HepG2 (cell line): ENCODE measurements around the gene HRC. TPM values are rescaled to one million over a fixed set of nuclear protein-coding genes. Genes with fewer than 3 reads are reported as not detected.

Source experiments
- ATAC-seq: fragments of 200-7000 bp; cut with Tn5 transposase; 3 replicates; pipeline ENCODE4 v1.9.1; 2020; ENCODE audit warnings: mild to moderate bottlenecking, moderate library complexity
- BruUV-seq: library from RNA; stranded (reverse); fragments of 400-500 nt; replicated peaks from 2 replicates; lab custom pipeline; 2021; lab: Mats Ljungman, UMichigan
- CTCF ChIA-PET: fragments of 300-600 bp; formaldehyde crosslinking; extraction: SDS; loops from one replicate; lab custom pipeline; 2021; ENCODE audit warnings: low total read pairs, inconsistent platforms, low intra/inter-chr PET ratio; lab: Yijun Ruan, JAX
- POLR2A ChIA-PET: fragments of 350-600 bp; sonication (Branson Sonifier 250); formaldehyde crosslinking; loops from one replicate; lab custom pipeline; 2020; ENCODE audit warnings: antibody characterized with exemption, inconsistent platforms; lab: Yijun Ruan, JAX
- DNase-seq: peaks from one replicate; pipeline ENCODE4 v3.0.0-alpha.2; 2015; ENCODE audit warnings: low spot score
- FAIRE-seq: peaks from 3 replicates; lab custom pipeline; 2011; peaks lifted over from hg19 to GRCh38; lab: Jason Lieb, UNC
- H2AFZ ChIP-seq: one replicate; pipeline ENCODE4 v1.6.1; 2011; ENCODE audit warnings: low read length, inconsistent platforms
- H3K27ac ChIP-seq: fragments of 300-600 bp; 3 replicates; pipeline ENCODE4 v1.8.0; 2011; ENCODE audit warnings: mixed run types, mild to moderate bottlenecking, mixed read lengths, low read length, inconsistent platforms; ENCODE audit not compliant: insufficient read depth; ENCODE audit errors: extremely low read length
- H3K27me3 ChIP-seq, 2 experiments: fragments of 200-600 bp in 1 of 2; 2 replicates in 1 of 2; 3 replicates in 1 of 2; pipeline versions ENCODE4 v1.6.0 to v1.8.0; 2011; ENCODE audit warnings: low read length in 2 of 2, mild to moderate bottlenecking in 2 of 2, moderate library complexity in 2 of 2, inconsistent platforms in 1 of 2; ENCODE audit not compliant: insufficient read depth in 2 of 2, control insufficient read depth in 1 of 2
- H3K36me3 ChIP-seq, 2 experiments: fragments of 200-600 bp in 1 of 2; replicated peaks in 1 of 2; 2 replicates in 1 of 2; 3 replicates in 1 of 2; pipeline versions ENCODE4 v1.5.1 to v1.8.0; 2011; ENCODE audit warnings: low read length in 2 of 2, inconsistent platforms in 1 of 2; ENCODE audit not compliant: insufficient read depth in 2 of 2, control insufficient read depth in 1 of 2
- H3K4me1 ChIP-seq: 2 replicates; pipeline ENCODE4 v1.5.1; 2012; ENCODE audit warnings: low read length, inconsistent platforms; ENCODE audit not compliant: insufficient read depth
- H3K4me2 ChIP-seq: 2 replicates; pipeline ENCODE4 v1.6.0; 2011; ENCODE audit warnings: low read depth, low read length, inconsistent platforms
- H3K4me3 ChIP-seq, 3 experiments: fragments of 200-600 bp in 1 of 3; sonication (generic), shearing (Covaris generic) in 1 of 3; replicated peaks in 1 of 3; 2 replicates each; pipeline ENCODE4 v1.5.1; 2011 to 2016; ENCODE audit warnings: low read length in 3 of 3, inconsistent platforms in 2 of 3, low read depth in 2 of 3, mild to moderate bottlenecking in 2 of 3, control low read depth in 1 of 3, mixed read lengths in 1 of 3; ENCODE audit not compliant: insufficient read depth in 1 of 3
- H3K79me2 ChIP-seq: one replicate; pipeline ENCODE4 v1.6.1; 2011; ENCODE audit warnings: low read length, inconsistent platforms; ENCODE audit not compliant: insufficient read depth
- H3K9ac ChIP-seq: 2 replicates; pipeline ENCODE4 v1.6.0; 2011; ENCODE audit warnings: mild to moderate bottlenecking, low read depth, low read length, inconsistent platforms; ENCODE audit not compliant: insufficient read depth
- H3K9me3 ChIP-seq: 2 replicates; pipeline ENCODE4 v1.5.1; 2012; ENCODE audit warnings: mild to moderate bottlenecking, low read length
- H4K20me1 ChIP-seq: 2 replicates; pipeline ENCODE4 v1.6.0; 2011; ENCODE audit warnings: inconsistent platforms, mild to moderate bottlenecking, low read length, moderate library complexity; ENCODE audit not compliant: insufficient read depth
- KLF16 ChIP-seq, 2 experiments: sonication (generic) in 1 of 2; formaldehyde crosslinking in 1 of 2; IDR thresholded peaks; 2 replicates each; pipeline versions ENCODE4 v1.6.1 to v1.8.0; 2016 to 2023; ENCODE audit warnings: missing genetic modification reagents in 2 of 2, missing compliant biosample characterization in 1 of 2
- RAD51 ChIP-seq: fragments of 450-650 bp; IDR thresholded peaks from 2 replicates; pipeline ENCODE4 v1.6.1; 2016; ENCODE audit warnings: borderline replicate concordance
- WGBS: methylation state at CpG from one replicate; pipeline ENCODE4 v1.1.6; 2017; ENCODE audit warnings: low lambda C conversion rate; 5-methylcytosine and 5-hydroxymethylcytosine counted together
- in situ Hi-C: cut with HindIII; loops from 2 replicates; pipeline ENCODE4 v1.10.0; 2017; ENCODE audit warnings: low pct_unique_long_range_greater_than_20kb; ENCODE audit not compliant: extremely low pct_ligation_motif_present
- intact Hi-C: fragments of 100-400 bp; cut with micrococcal nuclease; formaldehyde crosslinking; loops from one replicate; pipeline ENCODE4 v1.10.0; 2022; ENCODE audit not compliant: unreplicated experiment
- polyA plus RNA-seq, 8 experiments: library from polyadenylated mRNA; depleted of rRNA in 3 of 8; stranded (reverse) in 7 of 8; unstranded in 1 of 8; fragments of >200 nt; fragmentation: Illumina TruSeq in 4 of 8; extraction: Trizol in 4 of 8; gene quantifications; 2 replicates each; pipeline versions ENCODE4 v1.2.1 to v1.2.3, GENCODE V29; 2011 to 2016; ENCODE audit warnings: low read depth in 4 of 8, missing spikeins in 1 of 8, mixed read lengths in 1 of 8; ENCODE audit not compliant: insufficient read depth in 1 of 8
- total RNA-seq, 5 experiments: library from RNA; depleted of rRNA; stranded (reverse); fragments of >200 nt; fragmentation: Illumina TruSeq; extraction: Trizol; gene quantifications; 2 replicates each; pipeline ENCODE4 v1.2.3, GENCODE V29; 2016; ENCODE audit warnings: low read depth in 1 of 5
- TF ChIP-seq, protein P1 (sequence below): sonication (generic); formaldehyde crosslinking; IDR thresholded peaks from 2 replicates; pipeline ENCODE4 v1.4.0; 2020; ENCODE audit warnings: missing genetic modification reagents

HRC gene
- total and polyA plus RNA-seq, 2 of the 13 experiments (the other 11 are each of a cell fraction or from before 2014, with no cell fraction given): 3.6 to 15.4 TPM

GRCh38 chr19:49152119-49152550 is 3.1 kb downstream of the HRC start:
- H3K79me2 ChIP-seq: no peaks in the 10 kb centered on the region
- no peak overlapping the region for H3K27ac ChIP-seq
- DNase-seq: no peak
- peak overlapping the region in 1 of 3 experiments; percentile 27; a peak in 1 of 6 replicates for H3K4me3 ChIP-seq
- TF ChIP-seq KLF16 (CRISPR knock-in tag; IDR thresholded peaks at IDR 0.05) (0 out of 4 replicates have a peak, but pooled peaks of 1 of the 2 experiments have one; percentile 0), RAD51 (no peak)
- TF ChIP-seq, protein P1, sequence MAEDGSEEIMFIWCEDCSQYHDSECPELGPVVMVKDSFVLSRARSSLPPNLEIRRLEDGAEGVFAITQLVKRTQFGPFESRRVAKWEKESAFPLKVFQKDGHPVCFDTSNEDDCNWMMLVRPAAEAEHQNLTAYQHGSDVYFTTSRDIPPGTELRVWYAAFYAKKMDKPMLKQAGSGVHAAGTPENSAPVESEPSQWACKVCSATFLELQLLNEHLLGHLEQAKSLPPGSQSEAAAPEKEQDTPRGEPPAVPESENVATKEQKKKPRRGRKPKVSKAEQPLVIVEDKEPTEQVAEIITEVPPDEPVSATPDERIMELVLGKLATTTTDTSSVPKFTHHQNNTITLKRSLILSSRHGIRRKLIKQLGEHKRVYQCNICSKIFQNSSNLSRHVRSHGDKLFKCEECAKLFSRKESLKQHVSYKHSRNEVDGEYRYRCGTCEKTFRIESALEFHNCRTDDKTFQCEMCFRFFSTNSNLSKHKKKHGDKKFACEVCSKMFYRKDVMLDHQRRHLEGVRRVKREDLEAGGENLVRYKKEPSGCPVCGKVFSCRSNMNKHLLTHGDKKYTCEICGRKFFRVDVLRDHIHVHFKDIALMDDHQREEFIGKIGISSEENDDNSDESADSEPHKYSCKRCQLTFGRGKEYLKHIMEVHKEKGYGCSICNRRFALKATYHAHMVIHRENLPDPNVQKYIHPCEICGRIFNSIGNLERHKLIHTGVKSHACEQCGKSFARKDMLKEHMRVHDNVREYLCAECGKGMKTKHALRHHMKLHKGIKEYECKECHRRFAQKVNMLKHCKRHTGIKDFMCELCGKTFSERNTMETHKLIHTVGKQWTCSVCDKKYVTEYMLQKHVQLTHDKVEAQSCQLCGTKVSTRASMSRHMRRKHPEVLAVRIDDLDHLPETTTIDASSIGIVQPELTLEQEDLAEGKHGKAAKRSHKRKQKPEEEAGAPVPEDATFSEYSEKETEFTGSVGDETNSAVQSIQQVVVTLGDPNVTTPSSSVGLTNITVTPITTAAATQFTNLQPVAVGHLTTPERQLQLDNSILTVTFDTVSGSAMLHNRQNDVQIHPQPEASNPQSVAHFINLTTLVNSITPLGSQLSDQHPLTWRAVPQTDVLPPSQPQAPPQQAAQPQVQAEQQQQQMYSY (CRISPR knock-in tag): no peak
- intact Hi-C loops (loop anchor here (10.0 kb wide), 1 partner anchor 53 kb away; no protein-coding TSS in a partner anchor), in situ Hi-C loops (loop anchor here (5.0 kb wide), 1 partner anchor 35 kb away; the partner anchor contains the start of genes C19orf73 and PPFIA3)
- ATAC-seq: no peak
- no peaks in the 10 kb centered on the region; a peak in 2 of 5 replicates for H3K27me3 ChIP-seq
- FAIRE-seq: no peak
- H3K9me3 ChIP-seq: no peaks in the 10 kb centered on the region
- WGBS: 20% methylated on average over 5 of the region's 10 CpGs
- no peaks in the 10 kb centered on the region for H4K20me1 ChIP-seq
- POLR2A ChIA-PET: interaction anchor here (0.6 kb wide), 1 partner anchor 163 kb away, joined by 3 read pairs; no protein-coding TSS in a partner anchor
- peaks cover 60% of the 10 kb centered on the region for H3K4me1 ChIP-seq
- peak overlapping the region; percentile 94 for H3K4me2 ChIP-seq
- no peak overlapping the region for H2AFZ ChIP-seq
- CTCF ChIA-PET: no interaction called here
- no peak overlapping the region for H3K9ac ChIP-seq
- no TSS peak for BruUV-seq
- H3K36me3 ChIP-seq: no peaks in the 10 kb centered on the region
